Endothelial cell (in vitro differentiated cells): ENCODE measurements around the gene PISD. TPM values are rescaled to one million over a fixed set of nuclear protein-coding genes. Genes with fewer than 3 reads are reported as not detected.

Experiments
- DNase-seq: peaks from one replicate; pipeline ENCODE4 v3.0.0; 2021; ENCODE audit warnings: low spot score
- H3K27ac Mint-ChIP-seq: one replicate; pipeline ENCODE4 v1.8.0; 2021; ENCODE audit warnings: mixed read lengths, inconsistent platforms; ENCODE audit not compliant: unreplicated experiment
- H3K27me3 Mint-ChIP-seq: one replicate; pipeline ENCODE4 v1.8.0; 2021; ENCODE audit warnings: mild to moderate bottlenecking, moderate library complexity, mixed read lengths, inconsistent platforms; ENCODE audit not compliant: unreplicated experiment
- H3K36me3 Mint-ChIP-seq: one replicate; pipeline ENCODE4 v1.8.0; 2021; ENCODE audit warnings: mild to moderate bottlenecking, low read depth, mixed read lengths, inconsistent platforms; ENCODE audit not compliant: unreplicated experiment
- H3K4me1 Mint-ChIP-seq: one replicate; pipeline ENCODE4 v1.8.0; 2021; ENCODE audit warnings: mild to moderate bottlenecking, mixed read lengths, inconsistent platforms; ENCODE audit not compliant: unreplicated experiment
- H3K4me3 Mint-ChIP-seq: one replicate; pipeline ENCODE4 v1.8.0; 2021; ENCODE audit warnings: mild to moderate bottlenecking, mixed read lengths, inconsistent platforms; ENCODE audit not compliant: unreplicated experiment
- H3K9me3 Mint-ChIP-seq: one replicate; pipeline ENCODE4 v1.8.0; 2021; ENCODE audit warnings: mixed read lengths, inconsistent platforms; ENCODE audit not compliant: unreplicated experiment
- CTCF ChIP-seq: fragments of 200-600 bp; sonication (generic); IDR thresholded peaks from one replicate; pipeline ENCODE4 v1.5.0; 2021; ENCODE audit warnings: antibody characterized with exemption; ENCODE audit not compliant: unreplicated experiment
- microRNA-seq: library from miRNA; unstranded; fragments of <30 nt; microRNA quantifications from one replicate; pipeline ENCODE4, GENCODE V29; 2020; ENCODE audit not compliant: unreplicated experiment
- total RNA-seq: library from RNA; stranded (reverse); fragmentation: NEBNext Ultra II Directional; extraction: Animal tissue kit (Norgen Biotek cat#: 25700); gene quantifications from one replicate; pipeline ENCODE4 v1.2.1, GENCODE V29; 2021; ENCODE audit not compliant: unreplicated experiment

Gene PISD
- total RNA-seq, 1 donor from 2014 or later, result 53.0 TPM

GRCh38 chr22:31577711-31578110, 84.3 kb downstream of the PISD start:
- H3K27ac Mint-ChIP-seq, result no peak overlapping the region
- H3K36me3 Mint-ChIP-seq, result peaks cover 5% of the 10 kb centered on the region
- H3K27me3 Mint-ChIP-seq, result no peaks in the 10 kb centered on the region
- no peak for DNase-seq
- no peak for TF ChIP-seq CTCF
- peak overlapping the region; percentile 8 for H3K4me3 Mint-ChIP-seq
- no peaks in the 10 kb centered on the region for H3K4me1 Mint-ChIP-seq
- H3K9me3 Mint-ChIP-seq, result no peaks in the 10 kb centered on the region

- no peaks in the 10 kb centered on the region for H3K4me1 Mint-ChIP-seq
- peaks cover 7% of the 10 kb centered on the region for H3K36me3 Mint-ChIP-seq
- TF ChIP-seq CTCF, result no peak
- H3K9me3 Mint-ChIP-seq, result no peaks in the 10 kb centered on the region
- H3K4me3 Mint-ChIP-seq, result no peak overlapping the region
- no peak for DNase-seq
- no peak overlapping the region for H3K27ac Mint-ChIP-seq
- no peaks in the 10 kb centered on the region for H3K27me3 Mint-ChIP-seq
Observed at GRCh38 chr22:31575190-31575589, 86.8 kb downstream of the PISD start.

- H3K4me3 Mint-ChIP-seq, result no peak overlapping the region
- DNase-seq, result no peak
- H3K27ac Mint-ChIP-seq, result no peak overlapping the region
- no peaks in the 10 kb centered on the region for H3K4me1 Mint-ChIP-seq
- H3K36me3 Mint-ChIP-seq, result peaks cover 9% of the 10 kb centered on the region
- H3K27me3 Mint-ChIP-seq, result no peaks in the 10 kb centered on the region
- H3K9me3 Mint-ChIP-seq, result no peaks in the 10 kb centered on the region
- TF ChIP-seq CTCF, result no peak
Observed at GRCh38 chr22:31574055-31574670, 87.9 kb downstream of the PISD start.

GRCh38 chr22:31572939-31573338, 89.1 kb downstream of the PISD start:
- Mint-ChIP-seq H3K27me3 (no peaks in the 10 kb centered on the region), H3K4me1 (no peaks in the 10 kb centered on the region), H3K9me3 (no peaks in the 10 kb centered on the region), H3K27ac (no peak overlapping the region), H3K36me3 (peaks cover 9% of the 10 kb centered on the region), H3K4me3 (no peak overlapping the region)
- no peak for TF ChIP-seq CTCF
- no peak for DNase-seq

- H3K27me3 Mint-ChIP-seq, result no peaks in the 10 kb centered on the region
- no peak for DNase-seq
- no peak for TF ChIP-seq CTCF
- H3K4me3 Mint-ChIP-seq, result no peak overlapping the region
- H3K27ac Mint-ChIP-seq, result no peak overlapping the region
- H3K36me3 Mint-ChIP-seq, result peaks cover 7% of the 10 kb centered on the region
- H3K9me3 Mint-ChIP-seq, result no peaks in the 10 kb centered on the region
- H3K4me1 Mint-ChIP-seq, result no peaks in the 10 kb centered on the region
Observed at GRCh38 chr22:31569126-31569525, 92.9 kb downstream of the PISD start.

Small RNA genes within 50 kb of the gene (microRNA-seq; reads per million reads assigned to microRNA genes)
- 1.2 reads per million, percentile 17 among the genes with 10 or more reads in this experiment for gene MIR7109

Other genes starting within 250 kb of the PISD start
- gene EIF4ENIF1, start 172.4 kb downstream of the PISD start, total RNA-seq, result 35.7 TPM
- gene SFI1, start 165.7 kb downstream of the PISD start, total RNA-seq, result 24.8 TPM
- 76.9 TPM for gene PRR14L, start 87.9 kb upstream of the PISD start, total RNA-seq
- 32.6 TPM for gene DEPDC5, start 91.8 kb upstream of the PISD start, total RNA-seq